PC-3 (cell line): ENCODE measurements around the gene ZNF628. TPM values are rescaled to one million over a fixed set of nuclear protein-coding genes. Genes with fewer than 3 reads are reported as not detected.

ENCODE experiments used
- ATAC-seq: fragments of 200-7000 bp; cut with Tn5 transposase; 2 replicates; pipeline ENCODE4 v1.9.1; 2020; ENCODE audit warnings: mild to moderate bottlenecking, moderate library complexity
- BruUV-seq: library from RNA; stranded (reverse); fragments of 400-500 nt; replicated peaks from 2 replicates; lab custom pipeline; 2021; lab: Mats Ljungman, UMichigan
- CTCF ChIA-PET: fragments of 300-600 bp; sonication (Branson Sonifier 250); formaldehyde crosslinking; loops from one replicate; lab custom pipeline; 2022; ENCODE audit warnings: antibody characterized with exemption; lab: Charles Lee
- POLR2A ChIA-PET: fragments of 300-600 bp; sonication (Branson Sonifier 250); formaldehyde crosslinking; loops from one replicate; lab custom pipeline; 2022; ENCODE audit warnings: antibody characterized with exemption; ENCODE audit not compliant: unreplicated experiment; lab: Charles Lee
- DNase-seq: peaks from one replicate; pipeline ENCODE4 v3.0.0-alpha.2; 2015
- H2AFZ ChIP-seq: fragments of 300-600 bp; sonication (generic); 2 replicates; pipeline ENCODE4 v1.6.0; 2016; ENCODE audit warnings: antibody characterized with exemption, low read length
- H3F3A ChIP-seq: fragments of 300-600 bp; sonication (generic); one replicate; pipeline ENCODE4 v1.6.0; 2017; ENCODE audit warnings: antibody characterized with exemption, low read length, control low read depth, mild to moderate bottlenecking; ENCODE audit not compliant: unreplicated experiment
- H3K27ac ChIP-seq: fragments of 300-600 bp; sonication (generic); 2 replicates; pipeline ENCODE4 v1.5.1; 2016; ENCODE audit warnings: mild to moderate bottlenecking, low read length
- H3K27me3 ChIP-seq: fragments of 300-600 bp; sonication (generic); 2 replicates; pipeline ENCODE4 v1.6.1; 2016; ENCODE audit warnings: low read length, mixed read lengths
- H3K36me3 ChIP-seq: fragments of 300-600 bp; sonication (generic); 2 replicates; pipeline ENCODE4 v1.6.1; 2016; ENCODE audit warnings: low read depth, mixed run types, low read length, mixed read lengths
- H3K4me1 ChIP-seq: fragments of 300-600 bp; sonication (generic); 2 replicates; pipeline ENCODE4 v1.5.1; 2016; ENCODE audit warnings: low read length; ENCODE audit not compliant: insufficient read depth
- H3K4me2 ChIP-seq: fragments of 300-600 bp; sonication (generic); 2 replicates; pipeline ENCODE4 v1.6.0; 2016; ENCODE audit warnings: low read length
- H3K4me3 ChIP-seq: fragments of 300-600 bp; sonication (generic); 2 replicates; pipeline ENCODE4 v1.5.1; 2016; ENCODE audit warnings: mild to moderate bottlenecking, low read length, mixed read lengths
- H3K79me2 ChIP-seq: fragments of 300-600 bp; sonication (generic); 2 replicates; pipeline ENCODE4 v1.6.1; 2017; ENCODE audit warnings: low read length, mixed read lengths
- H3K9ac ChIP-seq: fragments of 300-600 bp; sonication (generic); 2 replicates; pipeline ENCODE4 v1.6.0; 2016; ENCODE audit warnings: mild to moderate bottlenecking, low read length
- H3K9me2 ChIP-seq: fragments of 300-600 bp; sonication (generic); replicated peaks from 2 replicates; pipeline ENCODE4 v1.6.1; 2016; ENCODE audit warnings: mixed run types, low read length, mixed read lengths
- H3K9me3 ChIP-seq: fragments of 300-600 bp; sonication (generic); 2 replicates; pipeline ENCODE4 v1.6.1; 2016; ENCODE audit warnings: low read length, mixed read lengths
- H4K20me1 ChIP-seq: fragments of 300-600 bp; sonication (generic); 2 replicates; pipeline ENCODE4 v1.6.1; 2016; ENCODE audit warnings: low read length, mixed read lengths
- CTCF ChIP-seq: fragments of 300-600 bp; sonication (generic); conservative IDR thresholded peaks from 2 replicates; pipeline ENCODE4 v1.5.1; 2017; ENCODE audit warnings: antibody characterized with exemption, low read depth, mild to moderate bottlenecking, low read length
- EZH2 ChIP-seq: fragments of 300-600 bp; sonication (generic); IDR thresholded peaks from one replicate; pipeline ENCODE4 v1.6.1; 2017; ENCODE audit warnings: antibody characterized with exemption, mild to moderate bottlenecking, low read length; ENCODE audit not compliant: unreplicated experiment
- EZH2phosphoT487 ChIP-seq: fragments of 300-600 bp; sonication (generic); IDR thresholded peaks from 2 replicates; pipeline ENCODE4 v1.6.1; 2018; ENCODE audit warnings: mild to moderate bottlenecking, antibody characterized with exemption, low read length, borderline replicate concordance
- intact Hi-C: fragments of 100-400 bp; cut with micrococcal nuclease; formaldehyde crosslinking; loops from 2 replicates; pipeline ENCODE4 v1.9.0; 2023
- total RNA-seq: library from RNA; depleted of rRNA; stranded (reverse); fragments of >200 nt; gene quantifications from 2 replicates; pipeline ENCODE4 v1.2.3, GENCODE V29; 2014

ZNF628 gene
- total RNA-seq, 1 experiment from 2014 or later = 11.8 TPM

GRCh38 chr19:55498246-55498840 is 21.9 kb downstream of the ZNF628 start:
- CTCF ChIA-PET = interaction anchor here (0.8 kb wide), 1 partner anchor 133 kb away, joined by 3 read pairs; no protein-coding TSS in a partner anchor
- H3K27me3 ChIP-seq = no peaks in the 10 kb centered on the region
- BruUV-seq = no TSS peak

GRCh38 chr19:55500368-55500952 is 24.0 kb downstream of the ZNF628 start:
- Histone ChIP-seq H3F3A (no peaks in the 10 kb centered on the region), H3K9ac (no peak overlapping the region), H3K36me3 (no peaks in the 10 kb centered on the region), H3K27me3 (no peaks in the 10 kb centered on the region), H3K4me1 (no peaks in the 10 kb centered on the region; the same call in 1 of the 2 replicates), H2AFZ (no peak overlapping the region), H3K4me3 (no peak overlapping the region), H3K9me2 (no peaks in the 10 kb centered on the region), H3K9me3 (no peaks in the 10 kb centered on the region), H3K27ac (no peak overlapping the region), H3K79me2 (no peaks in the 10 kb centered on the region), H3K4me2 (no peak overlapping the region), H4K20me1 (no peaks in the 10 kb centered on the region)
- BruUV-seq = no TSS peak
- TF ChIP-seq EZH2 (no peak), CTCF (no peak), EZH2phosphoT487 (no peak)
- ATAC-seq = no peak
- intact Hi-C loops = loop anchor here (5.0 kb wide), 1 partner anchor 358 kb away; no protein-coding TSS in a partner anchor
- no peak for DNase-seq
- CTCF ChIA-PET = no interaction called here
- POLR2A ChIA-PET = no interaction called here

More at GRCh38 chr19:55498246-55498840, 21.9 kb downstream of the ZNF628 start:
- H3K4me2 ChIP-seq = no peak overlapping the region
- no peaks in the 10 kb centered on the region for H3K36me3 ChIP-seq
- no peak for TF ChIP-seq CTCF
- TF ChIP-seq EZH2phosphoT487 = no peak
- no peak for TF ChIP-seq EZH2
- H3K79me2 ChIP-seq = no peaks in the 10 kb centered on the region
- no peaks in the 10 kb centered on the region for H3K4me1 ChIP-seq
- POLR2A ChIA-PET = interaction anchor here (0.6 to 0.7 kb wide), 2 partner anchors 22 kb away, joined by 3 read pairs; no protein-coding TSS in a partner anchor
- no peak overlapping the region for H3K9ac ChIP-seq
- H2AFZ ChIP-seq = no peak overlapping the region
- no peaks in the 10 kb centered on the region for H4K20me1 ChIP-seq
- no peak for DNase-seq
- no peaks in the 10 kb centered on the region for H3F3A ChIP-seq
- no peaks in the 10 kb centered on the region for H3K9me2 ChIP-seq
- H3K9me3 ChIP-seq = no peaks in the 10 kb centered on the region
- intact Hi-C loops = no loop called here
- no peak overlapping the region for H3K4me3 ChIP-seq
- ATAC-seq = no peak
- no peak overlapping the region for H3K27ac ChIP-seq
